Measurements from ENCODE around the gene TMEM86A.
A peak's percentile ranks its signal among the peaks of the same experiment; 100 is the strongest.

TMEM86A gene

GRCh38 chr11:18692941-18693760 lies 5.4 kb upstream of the TMEM86A start:
- no peak for TF ChIP-seq CTCF (conservative IDR thresholded peaks at IDR 0.05)
- peak overlapping the region; percentile 83 for H3K27ac ChIP-seq

DNA sequence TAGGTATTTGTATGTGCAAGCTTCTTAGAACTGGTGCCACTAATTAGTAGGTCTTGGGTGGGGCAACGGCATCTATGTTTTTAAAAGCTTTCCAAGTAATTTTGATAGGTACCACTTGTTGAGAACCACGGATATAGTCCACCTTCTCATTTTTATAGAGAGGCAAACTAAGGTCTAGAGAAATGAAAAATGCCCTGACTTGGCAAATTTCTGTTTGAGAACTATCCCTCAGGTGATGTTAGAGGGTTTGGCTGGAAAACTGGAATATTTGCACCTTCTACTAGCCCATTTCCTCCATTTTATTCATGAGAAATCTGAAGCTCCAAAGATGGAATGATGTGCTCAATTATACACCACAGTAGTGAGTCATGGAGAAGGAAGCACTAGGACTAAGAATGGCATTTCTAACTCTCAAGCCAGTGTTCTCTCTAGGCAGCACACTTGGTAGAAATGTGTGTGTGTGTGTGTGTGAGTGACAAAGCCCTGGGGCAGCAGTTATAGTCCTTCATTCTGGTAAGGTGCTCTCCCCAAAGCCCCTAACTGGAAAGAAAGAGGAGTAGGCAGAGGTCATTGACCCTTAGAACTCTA lies 1.8 kb upstream of the TMEM86A start:
- no peak for TF ChIP-seq CTCF (conservative IDR thresholded peaks at IDR 0.05)
- H3K27ac ChIP-seq, result no peak overlapping the region

- TF ChIP-seq CTCF (conservative IDR thresholded peaks at IDR 0.05), result no peak
- peak overlapping the region; percentile 79 for H3K27ac ChIP-seq
Observed at GRCh38 chr11:18697576-18697975, 1.0 kb upstream of the TMEM86A start.

DNA sequence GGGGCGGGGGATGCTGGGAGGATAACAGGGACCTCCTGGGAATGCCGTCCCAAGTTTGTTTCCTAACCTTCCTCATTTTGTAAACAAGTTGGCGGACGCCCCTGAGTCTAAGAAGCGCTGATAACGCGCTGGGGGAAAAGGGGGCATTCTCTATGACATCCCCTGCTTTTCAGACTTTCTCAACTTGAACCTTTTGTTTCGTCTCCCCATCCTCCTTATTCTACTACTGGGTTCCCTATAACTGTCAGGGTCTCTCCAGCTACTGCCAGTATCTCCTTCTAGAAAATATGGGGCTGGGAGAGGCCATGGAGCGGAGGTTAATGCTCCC lies 654 bp downstream of the TMEM86A start:
- no peak for TF ChIP-seq CTCF (conservative IDR thresholded peaks at IDR 0.05)
- H3K27ac ChIP-seq, result peak overlapping the region; percentile 79

DNA sequence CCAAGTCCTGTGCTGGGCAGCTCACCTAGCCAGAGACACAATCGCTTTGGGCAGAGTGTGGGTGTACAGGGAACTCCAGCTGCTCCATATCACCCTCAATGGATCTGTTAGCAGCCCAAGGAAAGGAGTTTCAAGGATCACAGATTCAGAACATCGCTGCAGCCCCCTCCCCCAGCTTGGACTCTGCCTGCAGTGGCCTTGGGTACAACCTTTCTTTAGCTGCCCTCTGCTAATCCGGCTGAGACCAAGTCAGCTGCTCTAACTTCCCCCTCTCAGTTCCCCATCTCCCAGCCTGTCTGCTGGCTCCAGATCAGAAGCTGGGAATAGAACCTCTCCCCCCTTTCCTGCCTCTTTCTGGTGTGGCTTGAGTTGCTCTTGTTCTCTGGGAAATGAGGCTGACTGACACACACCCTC lies 1.3 kb downstream of the TMEM86A start:
- TF ChIP-seq CTCF (conservative IDR thresholded peaks at IDR 0.05), result no peak
- peak overlapping the region; percentile 79; the same call in 1 of the 2 replicates for H3K27ac ChIP-seq

- no peak overlapping the region for H3K27ac ChIP-seq
- no peak for TF ChIP-seq CTCF (conservative IDR thresholded peaks at IDR 0.05)
Observed at GRCh38 chr11:18700375-18700774, 1.8 kb downstream of the TMEM86A start.

DNA sequence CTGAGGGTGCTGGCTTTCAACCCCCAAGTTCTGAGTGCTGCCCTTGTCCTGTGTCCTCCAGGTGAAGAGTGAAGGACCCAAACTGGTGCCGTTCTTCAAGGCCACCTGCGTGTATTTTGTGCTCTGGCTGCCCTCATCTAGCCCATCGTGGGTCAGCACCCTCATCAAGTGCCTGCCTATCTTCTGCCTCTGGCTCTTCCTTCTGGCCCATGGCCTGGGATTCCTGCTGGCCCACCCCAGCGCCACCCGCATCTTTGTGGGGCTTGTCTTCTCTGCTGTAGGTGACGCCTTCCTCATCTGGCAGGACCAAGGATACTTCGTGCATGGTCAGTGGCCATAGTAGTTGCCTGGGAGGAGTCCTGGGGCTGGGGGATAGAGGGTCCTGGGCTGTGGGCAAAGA lies 2.3 kb downstream of the TMEM86A start:
- H3K27ac ChIP-seq, result no peak overlapping the region
- TF ChIP-seq CTCF (conservative IDR thresholded peaks at IDR 0.05), result no peak

Measured in VCaP (cell line).